HepG2 (cell line): ENCODE measurements around the gene KCTD5. TPM values are rescaled to one million over a fixed set of nuclear protein-coding genes. Genes with fewer than 3 reads are reported as not detected.

Experiments
- CHD4 ChIP-seq: fragments of 200-600 bp; sonication (generic); IDR thresholded peaks from 2 replicates; pipeline ENCODE4 v1.7.0; 2017; ENCODE audit warnings: mild to moderate bottlenecking, low read length, borderline replicate concordance
- ETV5 ChIP-seq: IDR thresholded peaks from 2 replicates; pipeline ENCODE4 v1.6.1; 2018; ENCODE audit warnings: missing biosample characterization, missing genetic modification reagents, inconsistent platforms, borderline replicate concordance
- KDM4B ChIP-seq: sonication (generic); formaldehyde crosslinking; IDR thresholded peaks from 2 replicates; pipeline ENCODE4 v1.4.0; 2020; ENCODE audit warnings: missing genetic modification reagents
- MYNN ChIP-seq: sonication (generic); formaldehyde crosslinking; IDR thresholded peaks from 2 replicates; pipeline ENCODE4 v1.4.0; 2020; ENCODE audit warnings: mild to moderate bottlenecking, low read depth, missing genetic modification reagents
- NFIB ChIP-seq: sonication (generic); formaldehyde crosslinking; IDR thresholded peaks from 2 replicates; pipeline ENCODE4 v1.9.0; 2021; ENCODE audit warnings: missing genetic modification reagents, mild to moderate bottlenecking, borderline replicate concordance
- PHF21A ChIP-seq: sonication (generic); formaldehyde crosslinking; IDR thresholded peaks from 2 replicates; pipeline ENCODE4 v1.5.0; 2020; ENCODE audit warnings: mild to moderate bottlenecking, missing genetic modification reagents
- RXRB ChIP-seq: IDR thresholded peaks from 2 replicates; pipeline ENCODE4 v1.6.1; 2016; ENCODE audit warnings: borderline replicate concordance, missing genetic modification reagents, missing compliant biosample characterization
- TCF12 ChIP-seq, 2 experiments: fragments of 450-650 bp in 1 of 2; sonication (generic) in 1 of 2; formaldehyde crosslinking in 1 of 2; IDR thresholded peaks; 2 replicates each; pipeline versions ENCODE4 v1.6.1 to v1.8.0; 2017 to 2022; ENCODE audit warnings: antibody characterized with exemption in 1 of 2, mild to moderate bottlenecking in 1 of 2, missing genetic modification reagents in 1 of 2, moderate library complexity in 1 of 2
- THAP11 ChIP-seq: IDR thresholded peaks from 2 replicates; pipeline ENCODE4 v1.6.1; 2016; ENCODE audit warnings: missing biosample characterization, missing genetic modification reagents
- ZEB1 ChIP-seq: IDR thresholded peaks from 2 replicates; pipeline ENCODE4 v1.6.1; 2012; ENCODE audit warnings: mild to moderate bottlenecking, low read depth, inconsistent platforms; ENCODE audit not compliant: insufficient replicate concordance
- ZFP37 ChIP-seq: sonication (generic); formaldehyde crosslinking; IDR thresholded peaks from 2 replicates; pipeline ENCODE4 v1.4.0; 2020; ENCODE audit warnings: missing genetic modification reagents, borderline replicate concordance
- ZFP90 ChIP-seq: sonication (generic); formaldehyde crosslinking; IDR thresholded peaks from 2 replicates; pipeline ENCODE4 v1.8.0; 2022; ENCODE audit warnings: missing genetic modification reagents, mild to moderate bottlenecking, inconsistent platforms, borderline replicate concordance
- ZNF253 ChIP-seq: sonication (generic); formaldehyde crosslinking; IDR thresholded peaks from 2 replicates; pipeline ENCODE4 v1.8.0; 2022; ENCODE audit warnings: mild to moderate bottlenecking, missing genetic modification reagents, borderline replicate concordance
- ZNF282 ChIP-seq: fragments of 450-650 bp; IDR thresholded peaks from 2 replicates; pipeline ENCODE4 v1.6.1; 2018; ENCODE audit not compliant: partially characterized antibody
- ZNF619 ChIP-seq: sonication (generic); formaldehyde crosslinking; IDR thresholded peaks from 2 replicates; pipeline ENCODE4 v1.4.0; 2020; ENCODE audit warnings: mild to moderate bottlenecking, missing genetic modification reagents
- ZSCAN25 ChIP-seq: sonication (generic); formaldehyde crosslinking; IDR thresholded peaks from 2 replicates; pipeline ENCODE4 v1.8.0; 2022; ENCODE audit warnings: mild to moderate bottlenecking, missing genetic modification reagents
- polyA plus RNA-seq, 8 experiments: library from polyadenylated mRNA; depleted of rRNA in 3 of 8; stranded (reverse) in 7 of 8; unstranded in 1 of 8; fragments of >200 nt; fragmentation: Illumina TruSeq in 4 of 8; extraction: Trizol in 4 of 8; gene quantifications; 2 replicates each; pipeline versions ENCODE4 v1.2.1 to v1.2.3, GENCODE V29; 2011 to 2016; ENCODE audit warnings: low read depth in 4 of 8, missing spikeins in 1 of 8, mixed read lengths in 1 of 8; ENCODE audit not compliant: insufficient read depth in 1 of 8
- total RNA-seq, 5 experiments: library from RNA; depleted of rRNA; stranded (reverse); fragments of >200 nt; fragmentation: Illumina TruSeq; extraction: Trizol; gene quantifications; 2 replicates each; pipeline ENCODE4 v1.2.3, GENCODE V29; 2016; ENCODE audit warnings: low read depth in 1 of 5
- TF ChIP-seq, protein P1 (sequence below): sonication (generic); formaldehyde crosslinking; IDR thresholded peaks from 2 replicates; pipeline ENCODE4 v1.5.1; 2020; ENCODE audit warnings: missing genetic modification reagents, mild to moderate bottlenecking, borderline replicate concordance
- TF ChIP-seq, protein P2 (sequence below): sonication (generic); formaldehyde crosslinking; IDR thresholded peaks from 2 replicates; pipeline ENCODE4 v1.5.0; 2020; ENCODE audit warnings: missing genetic modification reagents
- TF ChIP-seq, protein P3 (sequence below): sonication (generic); formaldehyde crosslinking; IDR thresholded peaks from 2 replicates; pipeline ENCODE4 v1.8.0; 2022; ENCODE audit warnings: missing genetic modification reagents, low read depth, mild to moderate bottlenecking, borderline replicate concordance
- TF ChIP-seq, protein P4 (sequence below): sonication (generic); formaldehyde crosslinking; IDR thresholded peaks from 2 replicates; pipeline ENCODE4 v1.4.0; 2020; ENCODE audit warnings: mild to moderate bottlenecking, missing genetic modification reagents
- TF ChIP-seq, protein P5 (sequence below): sonication (generic); formaldehyde crosslinking; IDR thresholded peaks from 2 replicates; pipeline ENCODE4 v1.9.0; 2021; ENCODE audit warnings: missing genetic modification reagents, borderline replicate concordance

The KCTD5 gene
- total and polyA plus RNA-seq, 2 of the 13 experiments (the other 11 are each of a cell fraction or from before 2014, with no cell fraction given): 25.4 to 29.8 TPM

DNA sequence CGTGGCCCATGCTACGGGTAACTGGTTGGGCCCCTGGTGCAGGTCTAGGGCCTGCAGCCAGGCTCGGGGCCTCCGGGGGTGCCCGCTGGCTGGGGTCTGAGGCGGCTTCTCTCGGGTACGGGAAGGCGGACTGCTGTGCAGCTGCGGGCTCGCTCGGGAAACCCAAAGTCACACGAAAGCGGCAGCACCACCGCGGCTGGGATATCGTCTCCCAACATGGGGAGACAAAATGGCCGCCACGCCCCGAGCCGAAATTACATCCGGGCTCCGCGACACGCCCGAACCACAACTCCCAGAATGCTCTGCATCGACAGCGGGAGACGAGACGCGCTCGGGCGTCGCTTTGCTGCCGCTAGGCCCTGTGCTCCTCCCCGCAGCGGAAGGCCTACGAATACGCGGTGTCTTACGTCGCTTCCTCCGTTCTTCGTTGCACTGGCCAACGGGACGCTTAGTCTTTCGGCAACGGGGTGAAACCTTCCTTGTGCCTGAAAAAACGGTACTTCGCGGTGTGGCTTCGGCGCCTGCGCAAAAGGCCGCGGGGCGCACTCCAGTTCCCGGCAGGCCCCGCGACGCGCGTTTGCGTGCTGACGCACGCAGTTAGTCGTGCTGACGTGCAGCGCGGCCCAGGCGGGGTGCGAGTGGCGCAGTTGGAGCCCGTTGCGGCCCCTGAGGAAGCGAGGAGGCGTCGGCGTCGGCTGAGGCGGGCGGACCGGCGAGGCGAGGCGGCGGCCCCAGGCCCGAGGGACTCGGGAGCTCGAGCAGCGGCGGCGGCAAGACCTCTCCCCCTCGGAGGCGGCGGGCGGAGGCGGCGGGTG is 69.9 kb downstream of the KCTD5 start, which contains the start of gene SRRM2 (continued):
- TF ChIP-seq, protein P1, sequence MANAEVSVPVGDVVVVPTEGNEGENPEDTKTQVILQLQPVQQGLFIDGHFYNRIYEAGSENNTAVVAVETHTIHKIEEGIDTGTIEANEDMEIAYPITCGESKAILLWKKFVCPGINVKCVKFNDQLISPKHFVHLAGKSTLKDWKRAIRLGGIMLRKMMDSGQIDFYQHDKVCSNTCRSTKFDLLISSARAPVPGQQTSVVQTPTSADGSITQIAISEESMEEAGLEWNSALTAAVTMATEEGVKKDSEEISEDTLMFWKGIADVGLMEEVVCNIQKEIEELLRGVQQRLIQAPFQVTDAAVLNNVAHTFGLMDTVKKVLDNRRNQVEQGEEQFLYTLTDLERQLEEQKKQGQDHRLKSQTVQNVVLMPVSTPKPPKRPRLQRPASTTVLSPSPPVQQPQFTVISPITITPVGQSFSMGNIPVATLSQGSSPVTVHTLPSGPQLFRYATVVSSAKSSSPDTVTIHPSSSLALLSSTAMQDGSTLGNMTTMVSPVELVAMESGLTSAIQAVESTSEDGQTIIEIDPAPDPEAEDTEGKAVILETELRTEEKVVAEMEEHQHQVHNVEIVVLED: peak; percentile 99
- TF ChIP-seq CHD4 (no peak), PHF21A (CRISPR knock-in tag) (peak; percentile 89), RXRB (CRISPR knock-in tag) (no peak), THAP11 (CRISPR knock-in tag) (peak; percentile 99), TCF12 (IDR thresholded peaks at IDR 0.05) (no peak), TCF12 (CRISPR knock-in tag; IDR thresholded peaks at IDR 0.05) (peak; percentile 89), ZNF619 (CRISPR knock-in tag) (no peak), ZEB1 (peak; percentile 44), KDM4B (CRISPR knock-in tag) (no peak), ZSCAN25 (peak; percentile 68), NFIB (CRISPR knock-in tag) (no peak), ZNF282 (no peak), ETV5 (CRISPR knock-in tag) (peak; percentile 58; the same call in 1 of the 2 replicates), MYNN (CRISPR knock-in tag) (no peak), ZFP37 (CRISPR knock-in tag) (peak; percentile 48; the same call in 1 of the 2 replicates), ZFP90 (CRISPR knock-in tag) (peak; percentile 83), ZNF253 (CRISPR knock-in tag) (peak; percentile 82)
- TF ChIP-seq, protein P2, sequence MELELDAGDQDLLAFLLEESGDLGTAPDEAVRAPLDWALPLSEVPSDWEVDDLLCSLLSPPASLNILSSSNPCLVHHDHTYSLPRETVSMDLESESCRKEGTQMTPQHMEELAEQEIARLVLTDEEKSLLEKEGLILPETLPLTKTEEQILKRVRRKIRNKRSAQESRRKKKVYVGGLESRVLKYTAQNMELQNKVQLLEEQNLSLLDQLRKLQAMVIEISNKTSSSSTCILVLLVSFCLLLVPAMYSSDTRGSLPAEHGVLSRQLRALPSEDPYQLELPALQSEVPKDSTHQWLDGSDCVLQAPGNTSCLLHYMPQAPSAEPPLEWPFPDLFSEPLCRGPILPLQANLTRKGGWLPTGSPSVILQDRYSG (CRISPR knock-in tag): 0 out of 2 replicates have a peak, but pooled peaks have one; percentile 78
- TF ChIP-seq, protein P3, sequence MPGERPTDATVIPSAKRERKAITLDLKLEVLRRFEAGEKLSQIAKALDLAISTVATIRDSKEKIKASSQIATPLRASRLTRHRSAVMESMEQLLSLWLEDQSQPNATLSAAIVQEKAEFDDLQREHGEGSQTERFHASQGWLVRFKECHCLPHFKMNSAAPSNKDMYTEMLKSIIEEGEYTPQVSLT (CRISPR knock-in tag): no peak; the same call in 1 of the 2 replicates
- TF ChIP-seq, protein P4, sequence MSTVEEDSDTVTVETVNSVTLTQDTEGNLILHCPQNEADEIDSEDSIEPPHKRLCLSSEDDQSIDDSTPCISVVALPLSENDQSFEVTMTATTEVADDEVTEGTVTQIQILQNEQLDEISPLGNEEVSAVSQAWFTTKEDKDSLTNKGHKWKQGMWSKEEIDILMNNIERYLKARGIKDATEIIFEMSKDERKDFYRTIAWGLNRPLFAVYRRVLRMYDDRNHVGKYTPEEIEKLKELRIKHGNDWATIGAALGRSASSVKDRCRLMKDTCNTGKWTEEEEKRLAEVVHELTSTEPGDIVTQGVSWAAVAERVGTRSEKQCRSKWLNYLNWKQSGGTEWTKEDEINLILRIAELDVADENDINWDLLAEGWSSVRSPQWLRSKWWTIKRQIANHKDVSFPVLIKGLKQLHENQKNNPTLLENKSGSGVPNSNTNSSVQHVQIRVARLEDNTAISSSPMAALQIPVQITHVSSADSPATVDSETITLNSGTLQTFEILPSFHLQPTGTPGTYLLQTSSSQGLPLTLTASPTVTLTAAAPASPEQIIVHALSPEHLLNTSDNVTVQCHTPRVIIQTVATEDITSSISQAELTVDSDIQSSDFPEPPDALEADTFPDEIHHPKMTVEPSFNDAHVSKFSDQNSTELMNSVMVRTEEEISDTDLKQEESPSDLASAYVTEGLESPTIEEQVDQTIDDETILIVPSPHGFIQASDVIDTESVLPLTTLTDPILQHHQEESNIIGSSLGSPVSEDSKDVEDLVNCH (CRISPR knock-in tag): peak; percentile 99
- TF ChIP-seq, protein P5, sequence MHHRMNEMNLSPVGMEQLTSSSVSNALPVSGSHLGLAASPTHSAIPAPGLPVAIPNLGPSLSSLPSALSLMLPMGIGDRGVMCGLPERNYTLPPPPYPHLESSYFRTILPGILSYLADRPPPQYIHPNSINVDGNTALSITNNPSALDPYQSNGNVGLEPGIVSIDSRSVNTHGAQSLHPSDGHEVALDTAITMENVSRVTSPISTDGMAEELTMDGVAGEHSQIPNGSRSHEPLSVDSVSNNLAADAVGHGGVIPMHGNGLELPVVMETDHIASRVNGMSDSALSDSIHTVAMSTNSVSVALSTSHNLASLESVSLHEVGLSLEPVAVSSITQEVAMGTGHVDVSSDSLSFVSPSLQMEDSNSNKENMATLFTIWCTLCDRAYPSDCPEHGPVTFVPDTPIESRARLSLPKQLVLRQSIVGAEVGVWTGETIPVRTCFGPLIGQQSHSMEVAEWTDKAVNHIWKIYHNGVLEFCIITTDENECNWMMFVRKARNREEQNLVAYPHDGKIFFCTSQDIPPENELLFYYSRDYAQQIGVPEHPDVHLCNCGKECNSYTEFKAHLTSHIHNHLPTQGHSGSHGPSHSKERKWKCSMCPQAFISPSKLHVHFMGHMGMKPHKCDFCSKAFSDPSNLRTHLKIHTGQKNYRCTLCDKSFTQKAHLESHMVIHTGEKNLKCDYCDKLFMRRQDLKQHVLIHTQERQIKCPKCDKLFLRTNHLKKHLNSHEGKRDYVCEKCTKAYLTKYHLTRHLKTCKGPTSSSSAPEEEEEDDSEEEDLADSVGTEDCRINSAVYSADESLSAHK (CRISPR knock-in tag): no peak
